HepG2 (cell line): ENCODE measurements around the gene IQCB1. TPM values are rescaled to one million over a fixed set of nuclear protein-coding genes. Genes with fewer than 3 reads are reported as not detected.

Source experiments
- CBX1 ChIP-seq: IDR thresholded peaks from one replicate; pipeline ENCODE4 v1.6.1; 2016; ENCODE audit warnings: antibody characterized with exemption, low read depth
- CEBPG ChIP-seq: IDR thresholded peaks from 2 replicates; pipeline ENCODE4 v1.6.1; 2016
- ISX ChIP-seq: sonication (generic); formaldehyde crosslinking; conservative IDR thresholded peaks from 2 replicates; pipeline ENCODE4 v1.5.0; 2020; ENCODE audit warnings: missing genetic modification reagents
- JDP2 ChIP-seq: sonication (generic); formaldehyde crosslinking; IDR thresholded peaks from 2 replicates; pipeline ENCODE4 v1.8.1; 2022; ENCODE audit warnings: missing genetic modification reagents, borderline replicate concordance
- KLF16 ChIP-seq, 2 experiments: sonication (generic) in 1 of 2; formaldehyde crosslinking in 1 of 2; IDR thresholded peaks; 2 replicates each; pipeline versions ENCODE4 v1.6.1 to v1.8.0; 2016 to 2023; ENCODE audit warnings: missing genetic modification reagents in 2 of 2, missing compliant biosample characterization in 1 of 2
- KMT2B ChIP-seq: IDR thresholded peaks from 2 replicates; pipeline ENCODE4 v1.6.1; 2016; ENCODE audit warnings: missing genetic modification reagents, missing compliant biosample characterization
- MAF1 ChIP-seq: sonication (generic); formaldehyde crosslinking; IDR thresholded peaks from 2 replicates; pipeline ENCODE4 v1.5.0; 2020; ENCODE audit warnings: missing genetic modification reagents, borderline replicate concordance
- MBD4 ChIP-seq: IDR thresholded peaks from 2 replicates; pipeline ENCODE4 v1.6.1; 2012; ENCODE audit warnings: low read length, inconsistent platforms, borderline replicate concordance
- NFE2L1 ChIP-seq: sonication (generic); formaldehyde crosslinking; IDR thresholded peaks from 2 replicates; pipeline ENCODE4 v1.4.0; 2020; ENCODE audit warnings: missing genetic modification reagents, mild to moderate bottlenecking, borderline replicate concordance
- NRL ChIP-seq: sonication (generic); formaldehyde crosslinking; IDR thresholded peaks from 2 replicates; pipeline ENCODE4 v1.5.0; 2020; ENCODE audit warnings: missing genetic modification reagents, mild to moderate bottlenecking, moderate library complexity, borderline replicate concordance
- RFX5 ChIP-seq: IDR thresholded peaks from 2 replicates; pipeline ENCODE4 v1.6.1; 2011; ENCODE audit warnings: low read depth, low read length, improper control_type of control experiment
- SALL1 ChIP-seq: sonication (generic); formaldehyde crosslinking; IDR thresholded peaks from 2 replicates; pipeline ENCODE4 v1.8.0; 2022; ENCODE audit warnings: mild to moderate bottlenecking, missing genetic modification reagents
- SMAD1 ChIP-seq: sonication (generic); formaldehyde crosslinking; IDR thresholded peaks from 2 replicates; pipeline ENCODE4 v1.4.0; 2020; ENCODE audit warnings: missing genetic modification reagents, low read depth, mild to moderate bottlenecking, borderline replicate concordance
- SRY ChIP-seq: sonication (generic); formaldehyde crosslinking; IDR thresholded peaks from 2 replicates; pipeline ENCODE4 v1.8.0; 2022; ENCODE audit warnings: mild to moderate bottlenecking, missing genetic modification reagents
- ZNF10 ChIP-seq: sonication (generic); formaldehyde crosslinking; IDR thresholded peaks from 2 replicates; pipeline ENCODE4 v1.4.0; 2020; ENCODE audit warnings: mild to moderate bottlenecking, low read depth, missing genetic modification reagents, borderline replicate concordance
- ZNF441 ChIP-seq: sonication (generic); formaldehyde crosslinking; IDR thresholded peaks from 2 replicates; pipeline ENCODE4 v1.7.0; 2021; ENCODE audit warnings: missing genetic modification reagents, borderline replicate concordance
- ZNF547 ChIP-seq: sonication (generic); formaldehyde crosslinking; IDR thresholded peaks from 2 replicates; pipeline ENCODE4 v1.5.1; 2020; ENCODE audit warnings: mild to moderate bottlenecking, missing genetic modification reagents
- ZNF781 ChIP-seq: sonication (generic); formaldehyde crosslinking; IDR thresholded peaks from 2 replicates; pipeline ENCODE4 v1.5.1; 2020; ENCODE audit warnings: borderline replicate concordance, mild to moderate bottlenecking, missing genetic modification reagents; ENCODE audit errors: not compliant biosample characterization
- polyA plus RNA-seq, 8 experiments: library from polyadenylated mRNA; depleted of rRNA in 3 of 8; stranded (reverse) in 7 of 8; unstranded in 1 of 8; fragments of >200 nt; fragmentation: Illumina TruSeq in 4 of 8; extraction: Trizol in 4 of 8; gene quantifications; 2 replicates each; pipeline versions ENCODE4 v1.2.1 to v1.2.3, GENCODE V29; 2011 to 2016; ENCODE audit warnings: low read depth in 4 of 8, missing spikeins in 1 of 8, mixed read lengths in 1 of 8; ENCODE audit not compliant: insufficient read depth in 1 of 8
- total RNA-seq, 5 experiments: library from RNA; depleted of rRNA; stranded (reverse); fragments of >200 nt; fragmentation: Illumina TruSeq; extraction: Trizol; gene quantifications; 2 replicates each; pipeline ENCODE4 v1.2.3, GENCODE V29; 2016; ENCODE audit warnings: low read depth in 1 of 5
- TF ChIP-seq, protein P1 (sequence below): sonication (generic); formaldehyde crosslinking; IDR thresholded peaks from 2 replicates; pipeline ENCODE4 v1.4.0; 2020; ENCODE audit warnings: missing genetic modification reagents
- TF ChIP-seq, protein P2 (sequence below): sonication (generic); formaldehyde crosslinking; IDR thresholded peaks from 2 replicates; pipeline ENCODE4 v1.9.0; 2021; ENCODE audit warnings: missing genetic modification reagents, borderline replicate concordance
- TF ChIP-seq, protein P3 (sequence below): sonication (generic); formaldehyde crosslinking; IDR thresholded peaks from 2 replicates; pipeline ENCODE4 v1.4.0; 2020; ENCODE audit warnings: missing genetic modification reagents

The IQCB1 gene
- total and polyA plus RNA-seq, 2 of the 13 experiments (the other 11 are each of a cell fraction or from before 2014, with no cell fraction given) = 18.0 to 41.4 TPM

GRCh38 chr3:121749276-121750086 is 85.4 kb downstream of the IQCB1 start, which contains the start of gene GOLGB1 (continued):
- TF ChIP-seq, protein P1, sequence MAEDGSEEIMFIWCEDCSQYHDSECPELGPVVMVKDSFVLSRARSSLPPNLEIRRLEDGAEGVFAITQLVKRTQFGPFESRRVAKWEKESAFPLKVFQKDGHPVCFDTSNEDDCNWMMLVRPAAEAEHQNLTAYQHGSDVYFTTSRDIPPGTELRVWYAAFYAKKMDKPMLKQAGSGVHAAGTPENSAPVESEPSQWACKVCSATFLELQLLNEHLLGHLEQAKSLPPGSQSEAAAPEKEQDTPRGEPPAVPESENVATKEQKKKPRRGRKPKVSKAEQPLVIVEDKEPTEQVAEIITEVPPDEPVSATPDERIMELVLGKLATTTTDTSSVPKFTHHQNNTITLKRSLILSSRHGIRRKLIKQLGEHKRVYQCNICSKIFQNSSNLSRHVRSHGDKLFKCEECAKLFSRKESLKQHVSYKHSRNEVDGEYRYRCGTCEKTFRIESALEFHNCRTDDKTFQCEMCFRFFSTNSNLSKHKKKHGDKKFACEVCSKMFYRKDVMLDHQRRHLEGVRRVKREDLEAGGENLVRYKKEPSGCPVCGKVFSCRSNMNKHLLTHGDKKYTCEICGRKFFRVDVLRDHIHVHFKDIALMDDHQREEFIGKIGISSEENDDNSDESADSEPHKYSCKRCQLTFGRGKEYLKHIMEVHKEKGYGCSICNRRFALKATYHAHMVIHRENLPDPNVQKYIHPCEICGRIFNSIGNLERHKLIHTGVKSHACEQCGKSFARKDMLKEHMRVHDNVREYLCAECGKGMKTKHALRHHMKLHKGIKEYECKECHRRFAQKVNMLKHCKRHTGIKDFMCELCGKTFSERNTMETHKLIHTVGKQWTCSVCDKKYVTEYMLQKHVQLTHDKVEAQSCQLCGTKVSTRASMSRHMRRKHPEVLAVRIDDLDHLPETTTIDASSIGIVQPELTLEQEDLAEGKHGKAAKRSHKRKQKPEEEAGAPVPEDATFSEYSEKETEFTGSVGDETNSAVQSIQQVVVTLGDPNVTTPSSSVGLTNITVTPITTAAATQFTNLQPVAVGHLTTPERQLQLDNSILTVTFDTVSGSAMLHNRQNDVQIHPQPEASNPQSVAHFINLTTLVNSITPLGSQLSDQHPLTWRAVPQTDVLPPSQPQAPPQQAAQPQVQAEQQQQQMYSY (CRISPR knock-in tag) = peak; percentile 23; the same call in 1 of the 2 replicates
- peak in 1 of 2 experiments; percentile 97; a peak in 2 of 4 replicates for TF ChIP-seq KLF16 (CRISPR knock-in tag; IDR thresholded peaks at IDR 0.05)
- TF ChIP-seq ZNF547 (CRISPR knock-in tag) = no peak
- TF ChIP-seq NFE2L1 (CRISPR knock-in tag) = no peak
- TF ChIP-seq CEBPG (CRISPR knock-in tag) = 0 out of 2 replicates have a peak, but pooled peaks have one; percentile 8
- peak; percentile 87 for TF ChIP-seq KMT2B (CRISPR knock-in tag)
- no peak; the same call in 1 of the 2 replicates for TF ChIP-seq ZNF441 (CRISPR knock-in tag)
- TF ChIP-seq SMAD1 (CRISPR knock-in tag) = 0 out of 2 replicates have a peak, but pooled peaks have one; percentile 10
- TF ChIP-seq NRL = peak; percentile 44; the same call in 1 of the 2 replicates
- TF ChIP-seq RFX5 = peak; percentile 96
- peak; percentile 90 for TF ChIP-seq ZNF781
- peak; percentile 79 for TF ChIP-seq SALL1 (CRISPR knock-in tag)
- TF ChIP-seq, protein P2, sequence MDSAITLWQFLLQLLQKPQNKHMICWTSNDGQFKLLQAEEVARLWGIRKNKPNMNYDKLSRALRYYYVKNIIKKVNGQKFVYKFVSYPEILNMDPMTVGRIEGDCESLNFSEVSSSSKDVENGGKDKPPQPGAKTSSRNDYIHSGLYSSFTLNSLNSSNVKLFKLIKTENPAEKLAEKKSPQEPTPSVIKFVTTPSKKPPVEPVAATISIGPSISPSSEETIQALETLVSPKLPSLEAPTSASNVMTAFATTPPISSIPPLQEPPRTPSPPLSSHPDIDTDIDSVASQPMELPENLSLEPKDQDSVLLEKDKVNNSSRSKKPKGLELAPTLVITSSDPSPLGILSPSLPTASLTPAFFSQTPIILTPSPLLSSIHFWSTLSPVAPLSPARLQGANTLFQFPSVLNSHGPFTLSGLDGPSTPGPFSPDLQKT (CRISPR knock-in tag) = no peak
- TF ChIP-seq, protein P3, sequence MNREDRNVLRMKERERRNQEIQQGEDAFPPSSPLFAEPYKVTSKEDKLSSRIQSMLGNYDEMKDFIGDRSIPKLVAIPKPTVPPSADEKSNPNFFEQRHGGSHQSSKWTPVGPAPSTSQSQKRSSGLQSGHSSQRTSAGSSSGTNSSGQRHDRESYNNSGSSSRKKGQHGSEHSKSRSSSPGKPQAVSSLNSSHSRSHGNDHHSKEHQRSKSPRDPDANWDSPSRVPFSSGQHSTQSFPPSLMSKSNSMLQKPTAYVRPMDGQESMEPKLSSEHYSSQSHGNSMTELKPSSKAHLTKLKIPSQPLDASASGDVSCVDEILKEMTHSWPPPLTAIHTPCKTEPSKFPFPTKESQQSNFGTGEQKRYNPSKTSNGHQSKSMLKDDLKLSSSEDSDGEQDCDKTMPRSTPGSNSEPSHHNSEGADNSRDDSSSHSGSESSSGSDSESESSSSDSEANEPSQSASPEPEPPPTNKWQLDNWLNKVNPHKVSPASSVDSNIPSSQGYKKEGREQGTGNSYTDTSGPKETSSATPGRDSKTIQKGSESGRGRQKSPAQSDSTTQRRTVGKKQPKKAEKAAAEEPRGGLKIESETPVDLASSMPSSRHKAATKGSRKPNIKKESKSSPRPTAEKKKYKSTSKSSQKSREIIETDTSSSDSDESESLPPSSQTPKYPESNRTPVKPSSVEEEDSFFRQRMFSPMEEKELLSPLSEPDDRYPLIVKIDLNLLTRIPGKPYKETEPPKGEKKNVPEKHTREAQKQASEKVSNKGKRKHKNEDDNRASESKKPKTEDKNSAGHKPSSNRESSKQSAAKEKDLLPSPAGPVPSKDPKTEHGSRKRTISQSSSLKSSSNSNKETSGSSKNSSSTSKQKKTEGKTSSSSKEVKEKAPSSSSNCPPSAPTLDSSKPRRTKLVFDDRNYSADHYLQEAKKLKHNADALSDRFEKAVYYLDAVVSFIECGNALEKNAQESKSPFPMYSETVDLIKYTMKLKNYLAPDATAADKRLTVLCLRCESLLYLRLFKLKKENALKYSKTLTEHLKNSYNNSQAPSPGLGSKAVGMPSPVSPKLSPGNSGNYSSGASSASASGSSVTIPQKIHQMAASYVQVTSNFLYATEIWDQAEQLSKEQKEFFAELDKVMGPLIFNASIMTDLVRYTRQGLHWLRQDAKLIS (CRISPR knock-in tag) = 0 out of 2 replicates have a peak, but pooled peaks have one; percentile 40
- no peak for TF ChIP-seq MAF1 (CRISPR knock-in tag)
- TF ChIP-seq ZNF10 (CRISPR knock-in tag) = no peak
- peak; percentile 43; the same call in 1 of the 2 replicates for TF ChIP-seq JDP2
- no peak for TF ChIP-seq MBD4
- no peak for TF ChIP-seq ISX
- TF ChIP-seq SRY (CRISPR knock-in tag) = peak; percentile 47
- TF ChIP-seq CBX1 = no peak
